ENCODE data around the gene PTPA. TPM values are rescaled to one million over a fixed set of nuclear protein-coding genes. Genes with fewer than 3 reads are reported as not detected.

PTPA gene
- total and polyA plus RNA-seq, 10 of the 15 experiments (the other 5 are each of a cell fraction or from before 2014, with no cell fraction given), result 1.6 to 111 (median 55.1) TPM

- TF ChIP-seq NR2C1 (IDR thresholded peaks at IDR 0.05), result no peak
Measured at GRCh38 chr9:129151469-129151868, 40.3 kb downstream of the PTPA start (continued).

GRCh38 chr9:129154866-129155477 is 43.8 kb downstream of the PTPA start:
- Histone ChIP-seq H3K36me3 (ENCODE audit: control insufficient read depth in 2 of 2, insufficient read depth in 2 of 2, low read length in 1 of 2) (no peaks in the 10 kb centered on the region; a peak in 2 of 4 replicates), H3K4me3 (no peak overlapping the region), H3K4me2 (ENCODE audit: control insufficient read depth, insufficient read depth) (no peak overlapping the region), H3K27ac (ENCODE audit: control insufficient read depth, insufficient read depth) (no peak overlapping the region), H4K20me1 (ENCODE audit: control insufficient read depth, insufficient read depth) (no peaks in the 10 kb centered on the region), H3K4me1 (ENCODE audit: control insufficient read depth, insufficient read depth, low read length) (no peaks in the 10 kb centered on the region), H3K9me3 (replicated peaks; ENCODE audit: control insufficient read depth, insufficient read depth, low read length) (no peaks in the 10 kb centered on the region), H3K27me3 (replicated peaks in 1 of 2; ENCODE audit: control insufficient read depth in 2 of 2, insufficient read depth in 2 of 2, low read length in 1 of 2) (no peaks in the 10 kb centered on the region), H2AFZ (ENCODE audit: control insufficient read depth, low read depth, low read length) (no peak overlapping the region), H3K9ac (ENCODE audit: control insufficient read depth, insufficient read depth, low read length) (no peak overlapping the region), H3K79me2 (ENCODE audit: control insufficient read depth, insufficient read depth, low read length) (no peaks in the 10 kb centered on the region)
- RAD21 ChIA-PET (ENCODE audit: unreplicated experiment), result no interaction called here
- no peak for ATAC-seq
- CTCF ChIA-PET, result interaction anchor here (1.3 kb wide), 1 partner anchor 12 kb away, joined by 4 read pairs; no protein-coding TSS in a partner anchor
- POLR2A ChIA-PET, result no interaction called here
- intact Hi-C loops (cut with micrococcal nuclease; ENCODE audit: unreplicated experiment), result no loop called here
- no TSS peak for BruUV-seq (replicated peaks)
- SMC1A ChIA-PET (ENCODE audit: uncharacterized antibody, unreplicated experiment), result no interaction called here
- no peak for FAIRE-seq
- DNase-seq (ENCODE audit: low read depth, low spot score), result no peak
- 92% methylated on average over 16 of the region's 16 CpGs for WGBS (ENCODE audit: insufficient coverage, insufficient replicate concordance, low lambda C conversion rate, missing lambda C conversion rate)
- in situ Hi-C loops (cut with MboI), result no loop called here
- TF ChIP-seq BCL11A (IDR thresholded peaks at IDR 0.05; ENCODE audit: low read depth, low read length) (no peak), SMC3 (IDR thresholded peaks at IDR 0.05; ENCODE audit: borderline replicate concordance, low read length) (no peak), TCF12 (IDR thresholded peaks at IDR 0.05; ENCODE audit: low read depth, low read length) (no peak), IKZF1 (conservative IDR thresholded peaks at IDR 0.05) (no peak), CBX3 (IDR thresholded peaks at IDR 0.05; ENCODE audit: borderline replicate concordance, low read depth) (no peak), ZNF687 (IDR thresholded peaks at IDR 0.05) (no peak), ZNF24 (IDR thresholded peaks at IDR 0.05) (no peak), PML (IDR thresholded peaks at IDR 0.05; ENCODE audit: low read length) (no peak), CEBPZ (IDR thresholded peaks at IDR 0.05; ENCODE audit: low read depth, low read length) (no peak), NFIC (IDR thresholded peaks at IDR 0.05; ENCODE audit: low read depth, low read length) (no peak), ZSCAN29 (IDR thresholded peaks at IDR 0.05) (no peak), ESRRA (IDR thresholded peaks at IDR 0.05; ENCODE audit: low read length) (no peak), SMARCA5 (IDR thresholded peaks at IDR 0.05) (no peak), FOS (IDR thresholded peaks at IDR 0.05; ENCODE audit: borderline replicate concordance, extremely low read depth, insufficient read length) (no peak), USF1 (IDR thresholded peaks at IDR 0.05; ENCODE audit: borderline replicate concordance, extremely low read length, insufficient read depth, low read depth, low read length) (no peak), NR2C1 (IDR thresholded peaks at IDR 0.05) (no peak)
